Measurements from ENCODE around the gene ATP5F1D.

DNA sequence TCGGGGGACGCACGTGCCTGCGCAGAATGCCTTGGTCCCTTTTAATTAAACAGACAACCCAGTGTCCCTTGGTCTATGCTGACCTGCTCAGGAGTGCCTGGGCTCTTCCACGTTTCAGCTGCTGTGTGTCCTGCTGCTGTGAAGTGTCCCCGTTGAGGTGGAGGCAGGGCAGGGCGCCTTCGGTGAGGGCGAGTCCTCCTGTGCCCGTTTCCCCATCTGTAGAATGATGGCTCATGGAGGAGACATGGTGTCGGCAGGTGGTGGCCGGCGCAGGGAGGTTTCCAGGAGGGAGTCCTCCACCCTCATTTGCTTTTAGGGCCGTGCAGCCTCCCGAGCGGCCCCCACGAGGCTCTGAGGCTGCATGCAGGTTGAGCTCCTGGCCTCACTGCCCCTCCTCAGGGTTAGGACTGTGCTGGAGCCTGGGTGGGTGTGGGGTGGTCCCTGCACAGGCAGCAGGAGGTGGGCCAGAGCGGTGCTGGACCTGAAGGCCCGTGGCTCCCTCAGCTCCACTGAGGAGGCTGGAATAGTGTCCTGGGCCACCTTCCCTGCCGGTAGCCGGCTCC lies 27.2 kb upstream of the ATP5F1D start:
- TF ChIP-seq, protein P1, sequence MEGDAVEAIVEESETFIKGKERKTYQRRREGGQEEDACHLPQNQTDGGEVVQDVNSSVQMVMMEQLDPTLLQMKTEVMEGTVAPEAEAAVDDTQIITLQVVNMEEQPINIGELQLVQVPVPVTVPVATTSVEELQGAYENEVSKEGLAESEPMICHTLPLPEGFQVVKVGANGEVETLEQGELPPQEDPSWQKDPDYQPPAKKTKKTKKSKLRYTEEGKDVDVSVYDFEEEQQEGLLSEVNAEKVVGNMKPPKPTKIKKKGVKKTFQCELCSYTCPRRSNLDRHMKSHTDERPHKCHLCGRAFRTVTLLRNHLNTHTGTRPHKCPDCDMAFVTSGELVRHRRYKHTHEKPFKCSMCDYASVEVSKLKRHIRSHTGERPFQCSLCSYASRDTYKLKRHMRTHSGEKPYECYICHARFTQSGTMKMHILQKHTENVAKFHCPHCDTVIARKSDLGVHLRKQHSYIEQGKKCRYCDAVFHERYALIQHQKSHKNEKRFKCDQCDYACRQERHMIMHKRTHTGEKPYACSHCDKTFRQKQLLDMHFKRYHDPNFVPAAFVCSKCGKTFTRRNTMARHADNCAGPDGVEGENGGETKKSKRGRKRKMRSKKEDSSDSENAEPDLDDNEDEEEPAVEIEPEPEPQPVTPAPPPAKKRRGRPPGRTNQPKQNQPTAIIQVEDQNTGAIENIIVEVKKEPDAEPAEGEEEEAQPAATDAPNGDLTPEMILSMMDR (conservative IDR thresholded peaks at IDR 0.05; ENCODE audit: low read length) = no peak
- no peak for TF ChIP-seq EZH2phosphoT487 (IDR thresholded peaks at IDR 0.05; ENCODE audit: borderline replicate concordance)

Data from Loucy (cell line).